HEK293 (cell line): ENCODE data around the gene RUNX1.

Source experiments
- CTCF ChIA-PET: fragments of 350-600 bp; formaldehyde crosslinking; extraction: SDS; loops from one replicate; lab custom pipeline; 2021; ENCODE audit warnings: antibody characterized with exemption; lab: Yijun Ruan, JAX
- POLR2A ChIA-PET: fragments of 300-600 bp; formaldehyde crosslinking; extraction: SDS; loops from one replicate; lab custom pipeline; 2020; ENCODE audit warnings: antibody characterized with exemption, inconsistent platforms; lab: Yijun Ruan, JAX
- H3K27ac ChIP-seq: fragments of 200-500 bp; sonication (Bioruptor generic); 2 replicates; pipeline ENCODE4 v1.5.1; 2014; ENCODE audit warnings: low read depth, low read length, control low read depth, inconsistent platforms; ENCODE audit errors: extremely low read depth
- H3K36me3 ChIP-seq, 2 experiments: fragments of 200-500 bp in 1 of 2; sonication (Bioruptor generic) in 1 of 2; 1 replicate in 1 of 2; 2 replicates in 1 of 2; pipeline ENCODE4 v1.5.1; 2014 to 2017; ENCODE audit warnings: inconsistent platforms in 2 of 2, low read length in 2 of 2; ENCODE audit not compliant: control insufficient read depth in 2 of 2, insufficient read depth in 1 of 2
- H3K4me1 ChIP-seq: fragments of 200-500 bp; sonication (Bioruptor generic); 2 replicates; pipeline ENCODE4 v1.5.1; 2014; ENCODE audit warnings: mild to moderate bottlenecking, low read length, inconsistent platforms; ENCODE audit not compliant: control insufficient read depth, insufficient read depth
- H3K4me3 ChIP-seq: 2 replicates; pipeline ENCODE4 v1.5.1; 2011; ENCODE audit warnings: low read depth, mild to moderate bottlenecking, control low read depth, low read length, moderate library complexity
- H3K9me3 ChIP-seq: fragments of 200-500 bp; sonication (Bioruptor generic); 2 replicates; pipeline ENCODE4 v1.5.1; 2014; ENCODE audit warnings: low read depth, low read length, inconsistent platforms; ENCODE audit not compliant: control insufficient read depth, insufficient read depth
- AEBP2 ChIP-seq: fragments of 450-650 bp; formaldehyde crosslinking; IDR thresholded peaks from 2 replicates; pipeline ENCODE4 v1.5.1; 2016; ENCODE audit warnings: missing biosample characterization, missing genetic modification characterization, borderline replicate concordance
- ATF2 ChIP-seq: fragments of 450-650 bp; formaldehyde crosslinking; IDR thresholded peaks from 2 replicates; pipeline ENCODE4 v1.5.1; 2016; ENCODE audit warnings: missing biosample characterization, missing genetic modification characterization, low read depth
- HOXA7 ChIP-seq: sonication (generic); formaldehyde crosslinking; IDR thresholded peaks from 2 replicates; pipeline ENCODE4 v1.8.1; 2022; ENCODE audit warnings: missing genetic modification reagents, borderline replicate concordance
- PATZ1 ChIP-seq: fragments of 450-650 bp; formaldehyde crosslinking; IDR thresholded peaks from 2 replicates; pipeline ENCODE4 v1.5.1; 2016; ENCODE audit warnings: missing biosample characterization, missing genetic modification characterization
- REPIN1 ChIP-seq: fragments of 450-650 bp; formaldehyde crosslinking; IDR thresholded peaks from 2 replicates; pipeline ENCODE4 v1.5.1; 2017; ENCODE audit warnings: missing biosample characterization, missing genetic modification characterization, low read depth
- ZBTB48 ChIP-seq: fragments of 450-650 bp; formaldehyde crosslinking; IDR thresholded peaks from 2 replicates; pipeline ENCODE4 v1.5.1; 2016; ENCODE audit warnings: missing biosample characterization, missing genetic modification characterization
- ZNF10 ChIP-seq: fragments of 450-650 bp; formaldehyde crosslinking; IDR thresholded peaks from 2 replicates; pipeline ENCODE4 v1.5.1; 2017; ENCODE audit warnings: missing biosample characterization, missing genetic modification characterization
- ZNF16 ChIP-seq: fragments of 450-650 bp; formaldehyde crosslinking; IDR thresholded peaks from 2 replicates; pipeline ENCODE4 v1.5.1; 2016; ENCODE audit warnings: low read depth, missing biosample characterization, missing genetic modification characterization
- ZNF184 ChIP-seq: fragments of 450-650 bp; IDR thresholded peaks from 2 replicates; pipeline ENCODE4 v1.5.1; 2018; ENCODE audit warnings: missing biosample characterization, mild to moderate bottlenecking, missing genetic modification characterization
- ZNF19 ChIP-seq: fragments of 450-650 bp; formaldehyde crosslinking; IDR thresholded peaks from 2 replicates; pipeline ENCODE4; 2016; ENCODE audit warnings: missing biosample characterization, missing genetic modification characterization, low read depth
- ZNF2 ChIP-seq: fragments of 450-650 bp; formaldehyde crosslinking; IDR thresholded peaks from 2 replicates; pipeline ENCODE4 v1.5.1; 2016; ENCODE audit warnings: missing biosample characterization, missing genetic modification characterization
- ZNF223 ChIP-seq: fragments of 450-650 bp; formaldehyde crosslinking; IDR thresholded peaks from 2 replicates; pipeline ENCODE4 v1.5.1; 2016; ENCODE audit warnings: missing biosample characterization, missing genetic modification characterization
- ZNF24 ChIP-seq: fragments of 450-650 bp; formaldehyde crosslinking; IDR thresholded peaks from 2 replicates; pipeline ENCODE4 v1.5.1; 2016; ENCODE audit warnings: missing biosample characterization, missing genetic modification characterization
- ZNF404 ChIP-seq: fragments of 450-650 bp; formaldehyde crosslinking; IDR thresholded peaks from 2 replicates; pipeline ENCODE4 v1.5.1; 2017; ENCODE audit warnings: missing biosample characterization, missing genetic modification characterization
- ZNF529 ChIP-seq: fragments of 450-650 bp; formaldehyde crosslinking; IDR thresholded peaks from 2 replicates; pipeline ENCODE4 v1.5.1; 2017; ENCODE audit warnings: missing genetic modification characterization, missing biosample characterization; ENCODE audit not compliant: insufficient replicate concordance
- ZNF560 ChIP-seq: fragments of 450-650 bp; formaldehyde crosslinking; IDR thresholded peaks from 2 replicates; pipeline ENCODE4 v1.5.1; 2017; ENCODE audit warnings: missing biosample characterization, missing genetic modification characterization, borderline replicate concordance
- ZNF626 ChIP-seq: fragments of 450-650 bp; sonication (Bioruptor Pico); formaldehyde crosslinking; IDR thresholded peaks from 2 replicates; pipeline ENCODE4 v1.5.1; 2018; ENCODE audit warnings: missing biosample characterization, missing genetic modification characterization, inconsistent platforms
- ZNF658 ChIP-seq: fragments of 450-650 bp; formaldehyde crosslinking; IDR thresholded peaks from 2 replicates; pipeline ENCODE4; 2016; ENCODE audit warnings: missing biosample characterization, missing genetic modification characterization
- ZNF785 ChIP-seq: fragments of 450-650 bp; formaldehyde crosslinking; IDR thresholded peaks from 2 replicates; pipeline ENCODE4 v1.5.1; 2016; ENCODE audit warnings: missing biosample characterization, missing genetic modification characterization
- TF ChIP-seq, protein P1 (sequence below): fragments of 450-650 bp; formaldehyde crosslinking; IDR thresholded peaks from 2 replicates; pipeline ENCODE4 v1.5.1; 2016; ENCODE audit warnings: missing biosample characterization, missing genetic modification characterization
- TF ChIP-seq, protein P2 (sequence below): fragments of 450-650 bp; formaldehyde crosslinking; conservative IDR thresholded peaks from 2 replicates; pipeline ENCODE4 v1.5.1; 2016; ENCODE audit warnings: low read depth, missing biosample characterization, missing genetic modification characterization

Gene RUNX1

DNA sequence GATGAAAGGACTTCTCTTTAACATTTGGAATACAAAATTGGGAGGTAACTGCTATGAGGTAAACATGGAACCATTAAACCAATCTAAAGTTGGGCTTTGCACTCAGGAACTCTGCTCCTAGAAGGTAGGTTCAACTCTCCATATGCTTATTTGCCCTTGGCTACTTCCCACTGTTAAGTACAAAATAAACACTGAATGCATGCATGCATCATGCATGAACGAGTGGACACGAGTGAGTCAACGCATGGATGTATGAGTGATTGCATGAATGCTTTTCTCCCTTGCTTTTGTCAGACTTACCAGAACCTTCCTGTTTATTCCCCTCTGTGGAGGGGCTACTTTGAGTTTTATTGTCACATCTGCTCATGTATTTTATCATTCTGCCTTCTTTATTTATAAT is 42.4 kb upstream of the RUNX1 start (continued):
- TF ChIP-seq, protein P1, sequence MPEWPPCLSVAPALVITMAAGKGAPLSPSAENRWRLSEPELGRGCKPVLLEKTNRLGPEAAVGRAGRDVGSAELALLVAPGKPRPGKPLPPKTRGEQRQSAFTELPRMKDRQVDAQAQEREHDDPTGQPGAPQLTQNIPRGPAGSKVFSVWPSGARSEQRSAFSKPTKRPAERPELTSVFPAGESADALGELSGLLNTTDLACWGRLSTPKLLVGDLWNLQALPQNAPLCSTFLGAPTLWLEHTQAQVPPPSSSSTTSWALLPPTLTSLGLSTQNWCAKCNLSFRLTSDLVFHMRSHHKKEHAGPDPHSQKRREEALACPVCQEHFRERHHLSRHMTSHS, result no peak
- TF ChIP-seq, protein P2, sequence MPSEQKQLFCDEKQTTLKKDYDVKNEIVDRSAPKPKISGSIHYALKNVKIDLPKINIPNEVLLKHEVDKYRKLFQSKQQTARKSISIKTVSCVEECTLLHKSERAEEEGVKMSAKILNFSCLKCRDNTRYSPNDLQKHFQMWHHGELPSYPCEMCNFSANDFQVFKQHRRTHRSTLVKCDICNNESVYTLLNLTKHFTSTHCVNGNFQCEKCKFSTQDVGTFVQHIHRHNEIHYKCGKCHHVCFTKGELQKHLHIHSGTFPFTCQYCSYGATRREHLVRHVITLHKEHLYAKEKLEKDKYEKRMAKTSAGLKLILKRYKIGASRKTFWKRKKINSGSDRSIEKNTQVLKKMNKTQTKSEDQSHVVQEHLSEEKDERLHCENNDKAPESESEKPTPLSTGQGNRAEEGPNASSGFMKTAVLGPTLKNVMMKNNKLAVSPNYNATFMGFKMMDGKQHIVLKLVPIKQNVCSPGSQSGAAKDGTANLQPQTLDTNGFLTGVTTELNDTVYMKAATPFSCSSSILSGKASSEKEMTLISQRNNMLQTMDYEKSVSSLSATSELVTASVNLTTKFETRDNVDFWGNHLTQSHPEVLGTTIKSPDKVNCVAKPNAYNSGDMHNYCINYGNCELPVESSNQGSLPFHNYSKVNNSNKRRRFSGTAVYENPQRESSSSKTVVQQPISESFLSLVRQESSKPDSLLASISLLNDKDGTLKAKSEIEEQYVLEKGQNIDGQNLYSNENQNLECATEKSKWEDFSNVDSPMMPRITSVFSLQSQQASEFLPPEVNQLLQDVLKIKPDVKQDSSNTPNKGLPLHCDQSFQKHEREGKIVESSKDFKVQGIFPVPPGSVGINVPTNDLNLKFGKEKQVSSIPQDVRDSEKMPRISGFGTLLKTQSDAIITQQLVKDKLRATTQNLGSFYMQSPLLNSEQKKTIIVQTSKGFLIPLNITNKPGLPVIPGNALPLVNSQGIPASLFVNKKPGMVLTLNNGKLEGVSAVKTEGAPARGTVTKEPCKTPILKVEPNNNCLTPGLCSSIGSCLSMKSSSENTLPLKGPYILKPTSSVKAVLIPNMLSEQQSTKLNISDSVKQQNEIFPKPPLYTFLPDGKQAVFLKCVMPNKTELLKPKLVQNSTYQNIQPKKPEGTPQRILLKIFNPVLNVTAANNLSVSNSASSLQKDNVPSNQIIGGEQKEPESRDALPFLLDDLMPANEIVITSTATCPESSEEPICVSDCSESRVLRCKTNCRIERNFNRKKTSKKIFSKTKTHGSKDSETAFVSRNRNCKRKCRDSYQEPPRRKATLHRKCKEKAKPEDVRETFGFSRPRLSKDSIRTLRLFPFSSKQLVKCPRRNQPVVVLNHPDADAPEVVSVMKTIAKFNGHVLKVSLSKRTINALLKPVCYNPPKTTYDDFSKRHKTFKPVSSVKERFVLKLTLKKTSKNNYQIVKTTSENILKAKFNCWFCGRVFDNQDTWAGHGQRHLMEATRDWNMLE (tag by site-specific recombination), result no peak
- TF ChIP-seq HOXA7 (CRISPR knock-in tag), result no peak
- no peak for TF ChIP-seq ZNF658 (tag by site-specific recombination)
- no peak for TF ChIP-seq ZNF560
- TF ChIP-seq ZNF184 (tag by site-specific recombination), result no peak
- no peak for TF ChIP-seq ZNF10 (tag by site-specific recombination)
- no peak for TF ChIP-seq ZBTB48 (tag by site-specific recombination)

- Histone ChIP-seq H3K27ac (no peak overlapping the region), H3K4me1 (no peaks in the 10 kb centered on the region), H3K9me3 (no peaks in the 10 kb centered on the region), H3K36me3 (no peaks in the 10 kb centered on the region), H3K4me3 (no peak overlapping the region)
- POLR2A ChIA-PET, result interaction anchor here (0.7 kb wide), 1 partner anchor 14 kb away, joined by 3 read pairs; no protein-coding TSS in a partner anchor
- CTCF ChIA-PET, result interaction anchor here (0.6 to 1.1 kb wide), 2 partner anchors 32 to 398 kb away, joined by 3 read pairs; no protein-coding TSS in a partner anchor
- TF ChIP-seq ZNF223 (tag by site-specific recombination) (no peak), ZNF529 (no peak), ATF2 (no peak), REPIN1 (tag by site-specific recombination) (no peak), ZNF16 (no peak), ZNF626 (tag by site-specific recombination) (no peak), ZNF404 (tag by site-specific recombination) (no peak), ZNF785 (no peak), PATZ1 (tag by site-specific recombination) (no peak), ZNF19 (no peak), AEBP2 (tag by site-specific recombination) (no peak), ZNF2 (tag by site-specific recombination) (no peak), ZNF24 (tag by site-specific recombination) (no peak)
These were observed 41.3 kb upstream of the RUNX1 start for GRCh38 chr21:35090403-35090802.
